Cortex of kidney (tissue), 1 donor: Measurements from ENCODE around the gene MAD2L1BP.
"Not testable (repeated sequence)": the region's sequence is repeated elsewhere in the genome, so short reads cannot be mapped to it uniquely, and the experiment has no call there.

Source experiments
- DNase-seq: peaks from one replicate; lab custom pipeline; 2025; lab: John Stamatoyannopoulos, UW

Gene MAD2L1BP

DNA sequence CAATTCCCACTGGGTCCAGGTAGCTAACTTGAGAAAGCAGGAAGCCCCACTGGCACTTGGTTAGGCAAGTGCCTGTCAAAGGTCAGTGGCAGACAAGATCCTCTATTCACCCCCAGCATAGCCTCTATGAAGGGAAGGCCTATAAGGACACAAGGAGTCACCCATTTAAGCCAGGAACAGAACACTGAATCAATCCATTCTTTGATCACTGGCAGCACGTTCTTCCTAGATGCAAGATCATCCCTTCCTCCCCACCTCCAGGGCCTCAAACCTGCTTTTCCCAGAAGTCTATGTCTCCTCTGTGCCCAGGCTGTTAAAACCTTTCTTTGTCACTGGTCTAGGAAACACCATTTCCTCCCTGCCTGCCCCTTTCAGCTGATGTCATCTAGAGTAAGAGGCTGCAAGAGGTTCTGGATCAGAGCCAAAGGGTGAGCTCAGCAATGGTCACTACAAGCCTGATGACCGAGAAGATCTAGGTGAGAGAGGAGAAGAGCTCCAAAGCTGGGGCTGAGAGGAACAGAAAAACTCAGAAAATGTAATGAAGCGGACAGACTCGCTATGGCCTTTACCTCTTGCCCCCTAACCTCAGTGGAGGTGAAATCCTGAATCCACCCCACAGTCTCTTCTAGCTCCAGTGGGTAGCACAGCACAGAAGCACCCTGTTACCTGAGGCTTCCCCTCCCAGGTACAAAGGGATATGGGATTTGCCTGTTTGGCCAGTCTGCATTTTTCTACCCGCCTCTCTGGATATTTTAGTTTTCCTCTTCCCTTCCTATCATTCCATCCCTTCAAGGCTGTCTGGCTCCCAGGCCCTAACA, 8.4 kb upstream of the MAD2L1BP start:
- DNase-seq: no peak

DNA sequence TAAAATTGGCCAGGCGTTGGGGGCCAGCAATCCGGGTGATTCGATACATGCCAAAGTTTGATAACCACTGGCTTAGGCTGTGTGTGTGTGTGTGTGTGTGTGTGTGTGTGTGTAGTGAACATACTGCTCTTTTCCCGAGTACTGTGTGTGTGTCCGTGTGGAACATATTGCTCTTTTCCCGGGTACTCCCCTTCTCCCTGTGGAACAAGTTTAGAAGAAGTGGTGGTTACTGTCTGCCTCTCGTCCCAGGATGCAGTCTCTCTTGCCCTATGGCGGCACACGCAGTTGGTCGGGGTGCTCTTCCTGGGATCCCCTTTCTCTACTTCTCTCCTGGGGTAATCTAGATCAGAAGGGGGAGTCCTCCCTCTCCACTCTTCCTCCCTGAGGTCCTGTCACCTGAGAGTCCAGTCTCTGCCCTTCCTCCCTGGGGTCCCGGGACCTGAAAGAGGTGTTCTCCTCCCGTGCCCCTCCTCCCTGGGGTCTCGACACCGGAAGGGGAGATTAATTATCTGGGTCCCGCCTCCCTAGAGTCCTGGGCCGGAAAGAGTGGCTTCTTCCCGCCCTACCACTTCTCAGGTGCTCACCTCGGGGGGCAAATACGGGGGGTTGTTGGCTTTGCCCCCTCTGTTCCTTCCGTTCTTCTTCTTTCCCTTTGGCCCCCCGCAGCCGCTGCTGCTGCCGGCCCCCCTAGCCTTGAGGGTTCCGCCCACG, 7.1 kb upstream of the MAD2L1BP start:
- no peak for DNase-seq

DNA sequence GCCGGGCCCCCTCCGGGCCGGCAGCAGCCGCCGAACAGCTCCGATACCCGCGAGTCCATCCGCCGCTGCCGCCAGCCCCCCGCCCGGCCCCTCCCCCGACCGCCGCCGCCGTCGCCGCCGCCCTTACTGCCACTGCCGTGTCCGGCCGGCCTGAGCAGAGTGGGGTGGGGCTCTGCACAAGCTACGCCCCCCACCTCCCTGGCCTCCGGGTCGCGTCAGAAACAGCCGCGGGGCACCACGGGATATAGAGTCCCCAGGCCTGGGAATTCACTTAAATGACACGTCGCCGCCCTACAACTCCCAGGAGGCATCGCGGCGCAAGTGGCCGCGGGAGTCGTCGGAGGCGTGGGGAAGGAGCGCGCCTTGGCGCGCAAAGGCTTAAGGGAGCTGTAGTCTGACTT, 6.5 kb upstream of the MAD2L1BP start, which contains the start of gene GTPBP2:
GTPBP2 (minus strand) TSS at position 161 of the 401 bp plus-strand sequence; CDS start at position 59, 102 bp downstream.
- no peak for DNase-seq

GRCh38 chr6:43629505-43630300, 5.9 kb upstream of the MAD2L1BP start:
- DNase-seq: no peak

DNA sequence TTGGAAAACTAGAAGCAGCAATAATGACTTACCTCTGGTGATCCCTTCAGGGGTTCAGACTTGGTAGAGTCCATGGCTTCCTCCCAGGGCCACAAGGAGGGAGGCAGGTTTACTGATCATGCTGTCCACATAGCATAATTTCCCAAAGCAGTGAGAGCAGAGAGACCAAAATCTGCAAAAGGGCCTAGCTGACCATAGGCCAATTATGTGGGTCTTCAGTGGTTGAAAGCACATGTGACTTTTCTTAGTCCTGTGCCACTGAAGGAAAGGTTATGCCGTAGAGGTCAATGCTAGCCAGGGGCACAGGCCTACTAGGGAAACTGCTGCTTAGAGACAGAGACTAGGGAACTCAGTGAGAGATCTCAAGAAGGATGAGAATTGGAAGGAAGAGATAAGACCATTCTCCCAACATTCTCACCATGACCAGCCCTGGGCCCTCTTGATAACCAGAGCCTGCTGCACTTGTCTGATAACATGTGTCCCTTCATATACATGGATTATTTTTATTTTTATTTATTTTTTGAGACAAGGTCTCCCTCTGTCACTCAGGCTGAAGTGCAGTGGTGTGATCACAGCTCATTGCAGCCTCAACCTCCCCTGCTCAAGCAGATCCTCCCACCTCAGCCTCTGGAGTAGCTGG, 4.5 kb upstream of the MAD2L1BP start:
- DNase-seq: no peak

- not testable (repeated sequence) for DNase-seq
Measured at GRCh38 chr6:43633002-43633401, 2.6 kb upstream of the MAD2L1BP start.

DNA sequence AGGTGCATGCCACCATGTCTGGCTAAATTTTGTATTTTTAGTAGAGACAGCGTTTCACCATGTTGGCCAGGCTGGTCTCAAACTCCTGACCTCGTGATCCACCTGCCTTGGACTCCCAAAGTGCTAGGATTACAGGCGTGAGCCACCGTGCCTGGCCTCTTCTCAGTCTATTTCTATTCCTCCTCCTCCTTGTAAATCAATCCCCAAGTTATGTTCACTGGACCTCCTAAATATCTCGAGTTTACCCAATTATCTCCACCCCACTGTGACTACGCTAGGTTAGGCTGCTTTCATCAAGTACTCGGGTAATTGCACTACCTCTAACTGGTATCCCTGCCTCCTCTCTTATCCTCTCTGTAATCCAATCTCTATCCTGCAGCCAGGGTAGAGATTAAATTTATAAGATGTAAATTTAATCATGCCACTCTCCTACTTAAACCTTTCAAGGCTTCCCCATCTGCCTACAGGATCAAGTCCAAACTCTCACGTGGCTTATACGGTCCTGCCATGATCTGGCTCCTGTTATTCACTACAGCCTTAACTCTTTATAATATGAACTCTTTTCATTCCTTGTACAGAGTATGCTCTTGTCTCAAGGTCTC, 837 bp upstream of the MAD2L1BP start:
- DNase-seq: no peak

DNA sequence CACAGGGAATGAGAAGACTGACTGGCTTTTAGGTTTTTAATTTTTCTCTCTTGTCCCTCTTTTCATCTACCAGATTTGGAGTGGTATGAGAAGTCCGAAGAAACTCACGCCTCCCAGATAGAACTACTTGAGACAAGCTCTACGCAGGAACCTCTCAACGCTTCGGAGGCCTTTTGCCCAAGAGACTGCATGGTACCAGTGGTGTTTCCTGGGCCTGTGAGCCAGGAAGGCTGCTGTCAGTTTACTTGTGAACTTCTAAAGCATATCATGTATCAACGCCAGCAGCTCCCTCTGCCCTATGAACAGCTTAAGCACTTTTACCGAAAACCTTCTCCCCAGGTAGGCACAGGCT, 644 bp downstream of the MAD2L1BP start:
- DNase-seq: no peak

GRCh38 chr6:43639984-43640800, 4.6 kb downstream of the MAD2L1BP start:
- no peak for DNase-seq

DNA sequence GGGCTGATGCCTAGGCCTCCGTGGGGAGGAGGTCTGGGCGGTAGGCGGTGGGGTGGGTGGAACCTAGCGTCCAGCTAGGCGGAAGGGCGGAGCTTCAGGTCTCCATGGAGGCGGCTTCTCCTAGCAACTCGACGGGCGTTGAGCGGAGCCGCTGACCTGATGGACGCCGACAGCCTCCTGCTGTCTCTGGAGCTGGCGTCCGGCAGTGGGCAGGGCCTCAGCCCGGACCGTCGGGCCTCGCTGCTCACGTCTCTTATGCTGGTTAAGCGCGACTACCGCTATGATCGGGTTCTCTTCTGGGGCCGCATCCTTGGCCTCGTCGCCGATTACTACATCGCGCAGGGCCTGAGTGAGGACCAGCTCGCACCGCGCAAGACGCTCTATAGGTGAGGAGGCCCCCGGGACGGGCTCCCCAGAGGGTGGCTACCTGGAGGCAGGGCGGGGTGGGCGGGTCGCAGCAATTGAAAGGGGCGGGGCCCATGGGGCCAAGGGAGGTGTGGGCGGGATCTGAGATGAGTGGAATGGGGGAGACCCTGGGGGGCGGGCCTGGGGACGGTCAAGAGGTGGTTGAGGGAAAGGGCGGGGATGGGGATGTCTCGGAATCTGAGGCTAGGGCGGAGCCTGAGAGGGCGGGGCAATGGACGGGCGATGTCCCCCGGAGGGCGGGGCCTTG, 9.4 kb downstream of the MAD2L1BP start, which contains the start of gene RSPH9:
RSPH9 (plus strand) TSS at position 97 of the 673 bp plus-strand sequence; CDS start at position 160, 63 bp downstream.
- DNase-seq: no peak

DNA sequence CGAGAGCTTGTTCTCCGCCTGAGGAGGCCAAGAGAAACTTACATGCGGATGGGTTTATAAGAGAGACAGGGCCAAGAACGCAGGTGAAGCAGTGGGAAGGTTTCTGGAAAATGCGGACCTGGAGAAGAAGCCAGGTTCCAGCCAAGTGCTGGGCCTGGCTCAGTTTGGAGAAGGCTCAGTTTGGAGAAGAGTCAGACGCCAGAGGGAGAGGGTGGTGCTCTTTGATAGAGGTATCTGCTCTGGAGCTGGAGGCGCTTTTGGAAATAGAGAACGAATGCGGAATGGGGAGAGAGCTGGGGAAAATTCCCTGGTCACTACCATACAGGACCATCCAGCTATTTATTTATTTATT, 9.9 kb downstream of the MAD2L1BP start:
- DNase-seq: no peak

DNA sequence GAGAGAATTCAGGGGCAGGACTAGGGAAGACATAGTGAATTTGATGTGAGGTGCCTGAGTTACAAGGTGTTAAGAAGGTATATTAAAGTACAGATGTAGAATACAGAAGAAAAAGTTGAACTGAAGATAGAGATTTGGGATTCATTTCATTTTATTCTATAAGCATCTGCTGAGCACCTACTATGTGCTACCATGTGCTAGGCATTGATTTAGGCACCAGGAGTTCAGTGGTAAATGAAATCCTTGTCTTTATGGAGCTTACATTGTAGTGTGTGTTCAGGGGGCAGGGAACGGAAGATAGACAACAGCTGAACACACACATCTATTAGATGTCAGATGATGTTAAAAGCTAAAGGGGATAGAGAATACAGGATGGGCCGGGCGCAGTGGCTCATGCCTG, 12.0 kb downstream of the MAD2L1BP start:
- no peak for DNase-seq

DNA sequence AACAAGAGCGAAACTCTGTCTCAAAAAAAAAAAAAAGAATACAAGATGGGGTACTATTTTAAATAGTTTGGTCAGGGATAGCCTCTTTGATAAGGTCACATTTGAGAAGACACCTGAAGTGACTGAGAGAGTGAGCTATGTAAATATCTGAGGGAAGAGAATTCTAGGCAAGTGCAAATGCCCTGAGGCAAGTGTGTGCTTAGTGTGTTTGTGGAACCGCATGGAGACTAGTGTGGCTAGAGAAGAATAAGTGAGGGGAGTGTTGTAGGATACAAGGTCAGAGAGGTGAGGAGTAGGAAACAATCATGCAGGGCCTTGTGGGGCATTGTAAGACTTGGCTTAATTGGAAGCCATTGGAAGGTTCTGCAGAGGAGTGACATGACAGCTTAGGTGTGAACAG, 12.6 kb downstream of the MAD2L1BP start:
- no peak for DNase-seq

DNA sequence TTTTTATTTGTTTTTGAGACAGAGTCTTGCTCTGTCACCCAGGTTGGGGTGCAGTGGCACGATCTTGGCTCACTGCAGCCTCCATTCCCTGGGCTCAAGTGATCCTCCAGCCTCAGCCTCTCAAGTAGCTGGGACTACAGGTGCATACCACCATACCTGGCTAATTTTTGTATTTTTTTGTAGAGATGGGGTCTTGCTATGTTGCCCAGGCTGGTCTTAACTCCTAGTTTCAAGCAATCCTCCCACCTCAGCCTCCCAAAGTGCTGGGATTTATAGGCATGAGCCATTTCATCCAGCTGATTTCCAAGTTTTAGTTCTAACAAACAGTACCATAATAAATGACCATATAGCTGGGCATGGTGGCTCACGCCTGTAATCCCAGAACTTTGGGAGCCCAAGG, 17.2 kb downstream of the MAD2L1BP start:
- not testable (repeated sequence) for DNase-seq

- no peak for DNase-seq
Measured at GRCh38 chr6:43657221-43657802, 21.7 kb downstream of the MAD2L1BP start.

DNA sequence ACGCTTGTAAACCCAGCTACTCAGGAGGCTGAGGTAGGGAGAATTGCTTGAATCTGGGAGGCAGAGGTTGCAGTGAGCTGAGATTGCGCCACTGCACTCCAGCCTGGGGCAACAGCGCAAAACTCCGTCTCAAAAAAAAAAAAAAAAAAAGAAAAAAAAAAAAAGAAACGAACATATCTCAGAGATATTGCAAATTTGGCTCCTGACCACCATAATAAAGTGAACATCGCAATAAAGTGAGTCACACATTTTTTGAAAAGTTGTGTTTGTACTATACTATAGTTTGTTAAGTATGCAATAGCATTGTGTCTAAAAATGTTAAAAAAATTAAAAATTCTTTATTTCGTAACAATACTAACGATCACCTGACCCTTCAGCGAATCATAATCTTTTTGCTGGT, 22.5 kb downstream of the MAD2L1BP start:
- DNase-seq: no peak

DNA sequence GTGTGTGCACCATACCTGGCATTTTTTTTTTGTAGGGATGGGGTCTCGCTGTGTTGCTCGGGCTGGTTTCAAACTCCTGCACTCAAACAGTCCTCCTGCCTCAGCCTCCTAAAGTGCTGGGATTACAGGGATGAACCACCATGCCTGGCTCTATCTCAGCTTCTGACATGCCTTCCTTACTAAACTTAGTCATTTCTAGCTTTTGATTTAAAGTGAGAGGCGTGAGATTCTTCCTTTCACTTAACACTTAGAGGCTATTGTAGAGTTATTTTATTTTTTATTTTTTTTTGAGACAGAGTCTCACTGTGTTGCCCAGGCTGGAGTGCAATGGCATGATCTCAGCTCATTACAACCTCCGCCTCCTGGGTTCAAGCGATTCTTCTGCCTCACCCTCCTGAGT, 27.3 kb downstream of the MAD2L1BP start:
- not testable (repeated sequence) for DNase-seq

GRCh38 chr6:43665376-43665775, 29.7 kb downstream of the MAD2L1BP start:
- DNase-seq: no peak

- DNase-seq: no peak
Measured at GRCh38 chr6:43666196-43666920, 30.7 kb downstream of the MAD2L1BP start.
